Fibroblast of lung (primary cell): ENCODE measurements around the gene SLC4A2. TPM values are rescaled to one million over a fixed set of nuclear protein-coding genes. Genes with fewer than 3 reads are reported as not detected.
A peak's percentile ranks its signal among the peaks of the same experiment; 100 is the strongest.

Experiments used
- DNase-seq, 2 donors: peaks; one replicate each; pipeline versions ENCODE4 v3.0.0 to v3.0.0-alpha.2; 2010; ENCODE audit warnings: low read depth in 2 of 2
- H2AFZ ChIP-seq: 2 replicates; pipeline ENCODE4 v1.5.1; 2012; ENCODE audit warnings: low read length, control low read depth, inconsistent platforms
- H3K27ac ChIP-seq: 2 replicates; pipeline ENCODE4 v1.5.1; 2011; ENCODE audit warnings: low read length, control low read depth; ENCODE audit not compliant: insufficient read depth
- H3K27me3 ChIP-seq: 2 replicates; pipeline ENCODE4 v1.5.1; 2011; ENCODE audit warnings: mild to moderate bottlenecking, low read length; ENCODE audit not compliant: control insufficient read depth, insufficient read depth
- H3K36me3 ChIP-seq: 2 replicates; pipeline ENCODE4 v1.5.1; 2011; ENCODE audit warnings: low read length; ENCODE audit not compliant: control insufficient read depth, insufficient read depth
- H3K4me1 ChIP-seq: 2 replicates; pipeline ENCODE4 v1.5.1; 2011; ENCODE audit warnings: low read length; ENCODE audit not compliant: control insufficient read depth, insufficient read depth; ENCODE audit errors: extremely low read depth
- H3K4me2 ChIP-seq: 2 replicates; pipeline ENCODE4 v1.5.1; 2011; ENCODE audit warnings: low read length, control low read depth; ENCODE audit not compliant: insufficient read depth; ENCODE audit errors: extremely low read depth
- H3K4me3 ChIP-seq, 4 experiments: fragments of 200-600 bp in 1 of 4; sonication (generic) in 1 of 4; replicated peaks in 1 of 4; 2 replicates each; pipeline ENCODE4 v1.5.1; 2011 to 2016; ENCODE audit warnings: low read length in 4 of 4, low read depth in 3 of 4, mild to moderate bottlenecking in 3 of 4, control low read depth in 2 of 4, inconsistent platforms in 1 of 4, mixed read lengths in 1 of 4; ENCODE audit not compliant: insufficient read depth in 1 of 4; ENCODE audit errors: control extremely low read depth in 1 of 4
- H3K79me2 ChIP-seq: 2 replicates; pipeline ENCODE4 v1.5.1; 2012; ENCODE audit warnings: mild to moderate bottlenecking, low read length, inconsistent platforms; ENCODE audit not compliant: control insufficient read depth, insufficient read depth
- H3K9ac ChIP-seq: 2 replicates; pipeline ENCODE4 v1.5.1; 2011; ENCODE audit warnings: mild to moderate bottlenecking, low read length, control low read depth; ENCODE audit not compliant: insufficient read depth
- H3K9me3 ChIP-seq: 2 replicates; pipeline ENCODE4 v1.5.1; 2012; ENCODE audit warnings: low read depth, low read length; ENCODE audit not compliant: control insufficient read depth, insufficient read depth
- H4K20me1 ChIP-seq: 2 replicates; pipeline ENCODE4 v1.5.1; 2011; ENCODE audit warnings: low read length; ENCODE audit not compliant: control insufficient read depth, insufficient read depth; ENCODE audit errors: extremely low read depth
- CTCF ChIP-seq, 2 donors: IDR thresholded peaks in 1 of 2; conservative IDR thresholded peaks in 1 of 2; 1 replicate in 1 of 2; 2 replicates in 1 of 2; pipeline ENCODE4 v1.5.1; 2011 to 2012; ENCODE audit warnings: low read length in 2 of 2, control low read depth in 1 of 2, inconsistent platforms in 1 of 2, low read depth in 1 of 2, mild to moderate bottlenecking in 1 of 2
- EZH2 ChIP-seq: IDR thresholded peaks from 2 replicates; pipeline ENCODE4 v1.5.1; 2012; ENCODE audit warnings: low read length, control low read depth, mild to moderate bottlenecking; ENCODE audit errors: missing control alignments
- polyA plus RNA-seq, 2 donors: library from polyadenylated mRNA; depleted of rRNA in 1 of 2; stranded (reverse) in 1 of 2; unstranded in 1 of 2; fragments of >200 nt; gene quantifications; 2 replicates each; pipeline ENCODE4 v1.2.1, GENCODE V29; 2011 to 2012; ENCODE audit warnings: missing spikeins in 1 of 2
- total RNA-seq: library from RNA; depleted of rRNA; stranded (reverse); fragments of >200 nt; gene quantifications from 2 replicates; pipeline ENCODE4 v1.2.1, GENCODE V29; 2014

SLC4A2 gene
- total and polyA plus RNA-seq, 2 donors (not counting 1 experiment from before 2014, with no cell fraction given) = 30.5 to 61.8 TPM

GRCh38 chr7:151102991-151103390 lies 43.6 kb downstream of the SLC4A2 start:
- Histone ChIP-seq H4K20me1 (no peaks in the 10 kb centered on the region), H3K27ac (no peak overlapping the region), H3K79me2 (peaks cover 29% of the 10 kb centered on the region), H3K4me2 (no peak overlapping the region), H3K4me1 (no peaks in the 10 kb centered on the region), H3K9me3 (no peaks in the 10 kb centered on the region), H3K4me3 (no peak overlapping the region), H2AFZ (no peak overlapping the region), H3K36me3 (no peaks in the 10 kb centered on the region), H3K9ac (no peak overlapping the region), H3K27me3 (no peaks in the 10 kb centered on the region)
- TF ChIP-seq CTCF (conservative IDR thresholded peaks at IDR 0.05 in 1 of 2, IDR thresholded peaks at IDR 0.05 in 1 of 2; ENCODE audit: low read depth in 1 of 2, low read length in 2 of 2) (no peak), EZH2 (no peak)
- DNase-seq = no peak

- Histone ChIP-seq H3K4me1 (no peaks in the 10 kb centered on the region), H3K27me3 (no peaks in the 10 kb centered on the region), H3K79me2 (peaks cover 28% of the 10 kb centered on the region), H3K4me3 (no peak overlapping the region), H3K36me3 (no peaks in the 10 kb centered on the region), H2AFZ (no peak overlapping the region), H3K9me3 (no peaks in the 10 kb centered on the region), H3K9ac (no peak overlapping the region), H4K20me1 (no peaks in the 10 kb centered on the region), H3K4me2 (no peak overlapping the region), H3K27ac (no peak overlapping the region)
- DNase-seq = no peak
- TF ChIP-seq EZH2 (no peak), CTCF (conservative IDR thresholded peaks at IDR 0.05 in 1 of 2, IDR thresholded peaks at IDR 0.05 in 1 of 2; ENCODE audit: low read depth in 1 of 2, low read length in 2 of 2) (no peak)
These were observed 44.6 kb downstream of the SLC4A2 start for GRCh38 chr7:151103973-151104372.

DNA sequence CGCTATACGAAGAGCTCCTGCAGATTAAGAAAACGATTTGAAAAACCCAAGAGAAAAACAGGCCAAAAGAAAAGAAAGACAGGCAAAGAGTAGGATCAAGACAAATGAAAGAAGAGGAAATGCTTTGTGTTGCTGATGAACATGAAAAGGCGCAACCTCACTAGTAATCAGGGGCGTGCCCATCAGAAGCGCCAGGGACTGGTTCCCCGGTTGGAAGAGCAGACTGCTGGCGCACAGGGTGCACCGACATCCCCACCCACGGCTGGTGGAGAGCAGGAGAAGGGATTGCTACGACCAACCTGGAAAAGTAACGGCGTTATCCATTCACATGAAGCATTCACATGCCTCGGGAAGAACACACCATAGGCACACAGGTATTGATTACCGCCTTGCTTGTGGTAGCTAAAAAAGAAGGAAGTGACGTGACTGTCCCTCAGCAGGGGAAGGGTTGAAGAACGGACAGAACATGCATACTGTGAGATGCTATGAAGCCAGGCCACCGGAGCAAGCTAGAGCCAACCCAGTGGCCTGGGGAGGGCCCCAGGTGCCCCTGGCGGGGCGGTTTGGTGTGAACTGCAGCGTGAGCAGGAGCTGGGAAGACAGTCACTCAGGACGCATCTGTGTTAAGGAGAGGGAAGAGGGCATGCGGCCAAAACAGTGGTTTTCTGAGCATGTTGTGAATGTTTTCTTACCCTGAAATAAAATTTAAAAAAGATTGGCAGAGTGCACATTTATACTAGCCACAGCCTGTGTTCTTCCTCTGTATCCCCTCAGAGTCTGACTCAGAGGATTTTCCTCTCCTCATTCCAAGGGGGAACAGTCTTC lies 45.2 kb downstream of the SLC4A2 start:
- no peaks in the 10 kb centered on the region for H3K9me3 ChIP-seq
- H3K9ac ChIP-seq = no peak overlapping the region
- H3K36me3 ChIP-seq = no peaks in the 10 kb centered on the region
- H3K4me1 ChIP-seq = peaks cover 2% of the 10 kb centered on the region
- peaks cover 25% of the 10 kb centered on the region for H3K79me2 ChIP-seq
- no peaks in the 10 kb centered on the region for H3K27me3 ChIP-seq
- no peak overlapping the region for H2AFZ ChIP-seq
- H3K27ac ChIP-seq = no peak overlapping the region
- H3K4me2 ChIP-seq = no peak overlapping the region
- TF ChIP-seq CTCF (conservative IDR thresholded peaks at IDR 0.05 in 1 of 2, IDR thresholded peaks at IDR 0.05 in 1 of 2; ENCODE audit: low read depth in 1 of 2, low read length in 2 of 2) (no peak), EZH2 (no peak)
- H3K4me3 ChIP-seq = no peak overlapping the region
- no peaks in the 10 kb centered on the region for H4K20me1 ChIP-seq
- peak; percentile 61 to 94 for DNase-seq
